Upper lobe of left lung (tissue), 6 donors: ENCODE measurements around the gene CACNA2D2. TPM values are rescaled to one million over a fixed set of nuclear protein-coding genes. Genes with fewer than 3 reads are reported as not detected.

ENCODE experiments used
- ATAC-seq, 2 donors: fragments of 200-7000 bp; cut with Tn5 transposase; one replicate each; pipeline ENCODE4 v1.9.1; 2022; ENCODE audit warnings: mild to moderate bottlenecking in 2 of 2, moderate library complexity in 2 of 2; ENCODE audit not compliant: low FRiP score in 2 of 2
- DNase-seq, 2 donors: peaks; one replicate each; pipeline ENCODE4 v3.0.0-alpha.2; 2019 to 2020
- H3K27ac ChIP-seq, 4 donors: fragments of 200-600 bp; sonication (generic); one replicate each; pipeline ENCODE4 v1.5.1; 2016 to 2019
- H3K27me3 ChIP-seq, 4 donors: fragments of 200-600 bp; sonication (generic); one replicate each; pipeline ENCODE4 v1.5.1; 2017 to 2019
- H3K36me3 ChIP-seq, 4 donors: fragments of 200-600 bp; sonication (generic); one replicate each; pipeline ENCODE4 v1.5.1; 2016 to 2019
- H3K4me1 ChIP-seq, 4 donors: fragments of 200-600 bp; sonication (generic); one replicate each; pipeline ENCODE4 v1.5.1; 2018 to 2019
- H3K4me3 ChIP-seq, 4 donors: fragments of 200-600 bp; sonication (generic); one replicate each; pipeline ENCODE4 v1.5.1; 2017 to 2019; ENCODE audit warnings: mild to moderate bottlenecking in 2 of 4, moderate library complexity in 1 of 4
- H3K9me3 ChIP-seq, 4 donors: fragments of 200-600 bp; sonication (generic); one replicate each; pipeline ENCODE4 v1.5.1; 2018 to 2019
- CTCF ChIP-seq, 6 experiments: fragments of 450-650 bp in 4 of 6; fragments of 200-600 bp in 2 of 6; sonication (generic) in 2 of 6; IDR thresholded peaks; one replicate each; pipeline ENCODE4 v1.5.1; 2016 to 2019; ENCODE audit warnings: antibody characterized with exemption in 6 of 6
- EP300 ChIP-seq, 4 donors: sonication (generic); formaldehyde crosslinking; IDR thresholded peaks; one replicate each; pipeline ENCODE4 v1.5.1; 2017; ENCODE audit warnings: antibody characterized with exemption in 4 of 4, control low read depth in 2 of 4
- POLR2A ChIP-seq, 4 donors: fragments of 450-650 bp; IDR thresholded peaks; one replicate each; pipeline ENCODE4 v1.5.1; 2016 to 2017; ENCODE audit warnings: antibody characterized with exemption in 4 of 4, mild to moderate bottlenecking in 2 of 4
- POLR2AphosphoS5 ChIP-seq, 2 donors: sonication (generic); formaldehyde crosslinking; IDR thresholded peaks; one replicate each; pipeline ENCODE4 v1.5.1; 2017; ENCODE audit warnings: antibody characterized with exemption in 2 of 2
- WGBS, 2 donors: methylation state at CpG; one replicate each; pipeline ENCODE4 v1.1.5; 2017 to 2018; 5-methylcytosine and 5-hydroxymethylcytosine counted together
- total RNA-seq, 6 donors: library from RNA; depleted of rRNA in 4 of 6; stranded (reverse); fragments of >200 nt in 4 of 6; gene quantifications; one replicate each; pipeline versions ENCODE4 v1.1.0 to v1.2.1, GENCODE V29; 2016 to 2021
- donor health status: DM: no; HTN: no; CAD: no; lungs with moderate emphysema.
- donor health status: DM: no; HTN: yes; CAD: no; lungs with severe emphysema.

Gene CACNA2D2
- total RNA-seq, 6 donors from 2014 or later: 71.5 to 213 (median 113) TPM

- ATAC-seq: no peak
Observed at GRCh38 chr3:50539356-50540286, 36.2 kb upstream of the CACNA2D2 start.

GRCh38 chr3:50537421-50538129, 34.1 kb upstream of the CACNA2D2 start:
- Histone ChIP-seq H3K36me3 (no peaks in the 10 kb centered on the region), H3K27ac (no peak overlapping the region), H3K27me3 (no peaks in the 10 kb centered on the region), H3K4me3 (no peak overlapping the region), H3K9me3 (no peaks in the 10 kb centered on the region), H3K4me1 (no peaks in the 10 kb centered on the region)
- DNase-seq (no peak), ATAC-seq (no peak)
- 64 to 74% methylated on average over 4 of the region's 4 CpGs for WGBS, 2 donors
- TF ChIP-seq POLR2A (IDR thresholded peaks at IDR 0.05) (no peak), POLR2AphosphoS5 (IDR thresholded peaks at IDR 0.05) (no peak), CTCF (IDR thresholded peaks at IDR 0.05) (no peak), EP300 (IDR thresholded peaks at IDR 0.05) (no peak)

More at GRCh38 chr3:50539356-50540286, 36.2 kb upstream of the CACNA2D2 start:
- Histone ChIP-seq H3K27me3 (no peaks in the 10 kb centered on the region), H3K4me3 (no peak overlapping the region), H3K27ac (no peak overlapping the region), H3K9me3 (no peaks in the 10 kb centered on the region), H3K4me1 (no peaks in the 10 kb centered on the region), H3K36me3 (no peaks in the 10 kb centered on the region)
- WGBS, 2 donors: 57 to 68% methylated on average over 17 to 18 of the region's 18 CpGs
- peak in 1 of 2 donors; percentile 48 for DNase-seq
- TF ChIP-seq POLR2A (IDR thresholded peaks at IDR 0.05) (no peak), CTCF (IDR thresholded peaks at IDR 0.05) (no peak), POLR2AphosphoS5 (IDR thresholded peaks at IDR 0.05) (no peak), EP300 (IDR thresholded peaks at IDR 0.05) (no peak)

GRCh38 chr3:50536471-50537180, 33.2 kb upstream of the CACNA2D2 start:
- no peaks in the 10 kb centered on the region for H3K4me1 ChIP-seq
- H3K36me3 ChIP-seq: no peaks in the 10 kb centered on the region
- WGBS, 2 donors: 78 to 79% methylated on average over 5 of the region's 5 CpGs
- no peak overlapping the region for H3K27ac ChIP-seq
- DNase-seq (no peak), ATAC-seq (no peak)
- no peak overlapping the region for H3K4me3 ChIP-seq
- TF ChIP-seq EP300 (IDR thresholded peaks at IDR 0.05): no peak
- TF ChIP-seq POLR2A (IDR thresholded peaks at IDR 0.05): no peak
- no peak for TF ChIP-seq CTCF (IDR thresholded peaks at IDR 0.05)
- TF ChIP-seq POLR2AphosphoS5 (IDR thresholded peaks at IDR 0.05): no peak
- no peaks in the 10 kb centered on the region for H3K9me3 ChIP-seq
- H3K27me3 ChIP-seq: no peaks in the 10 kb centered on the region

GRCh38 chr3:50534681-50535330, 31.4 kb upstream of the CACNA2D2 start:
- no peaks in the 10 kb centered on the region for H3K9me3 ChIP-seq
- H3K27me3 ChIP-seq: no peaks in the 10 kb centered on the region
- ATAC-seq: no peak
- peaks cover under 1 to 4% (median 3%) of the 10 kb centered on the region in 4 donors for H3K4me1 ChIP-seq
- WGBS, 2 donors: 71 to 86% methylated on average over 7 to 9 of the region's 9 CpGs
- H3K36me3 ChIP-seq: no peaks in the 10 kb centered on the region
- no peak overlapping the region for H3K27ac ChIP-seq
- no peak for TF ChIP-seq CTCF (IDR thresholded peaks at IDR 0.05)
- no peak for TF ChIP-seq EP300 (IDR thresholded peaks at IDR 0.05)
- no peak for TF ChIP-seq POLR2AphosphoS5 (IDR thresholded peaks at IDR 0.05)
- TF ChIP-seq POLR2A (IDR thresholded peaks at IDR 0.05): no peak
- H3K4me3 ChIP-seq: no peak overlapping the region
- DNase-seq: no peak
